ENCODE results near the gene PARP1. TPM values are rescaled to one million over a fixed set of nuclear protein-coding genes. Genes with fewer than 3 reads are reported as not detected.

The PARP1 gene
- 100 to 1,000 TPM in 6 of 8 experiments, 10 to 100 TPM in 2; 51.4 to 243 (median 118) TPM for total RNA-seq

DNA sequence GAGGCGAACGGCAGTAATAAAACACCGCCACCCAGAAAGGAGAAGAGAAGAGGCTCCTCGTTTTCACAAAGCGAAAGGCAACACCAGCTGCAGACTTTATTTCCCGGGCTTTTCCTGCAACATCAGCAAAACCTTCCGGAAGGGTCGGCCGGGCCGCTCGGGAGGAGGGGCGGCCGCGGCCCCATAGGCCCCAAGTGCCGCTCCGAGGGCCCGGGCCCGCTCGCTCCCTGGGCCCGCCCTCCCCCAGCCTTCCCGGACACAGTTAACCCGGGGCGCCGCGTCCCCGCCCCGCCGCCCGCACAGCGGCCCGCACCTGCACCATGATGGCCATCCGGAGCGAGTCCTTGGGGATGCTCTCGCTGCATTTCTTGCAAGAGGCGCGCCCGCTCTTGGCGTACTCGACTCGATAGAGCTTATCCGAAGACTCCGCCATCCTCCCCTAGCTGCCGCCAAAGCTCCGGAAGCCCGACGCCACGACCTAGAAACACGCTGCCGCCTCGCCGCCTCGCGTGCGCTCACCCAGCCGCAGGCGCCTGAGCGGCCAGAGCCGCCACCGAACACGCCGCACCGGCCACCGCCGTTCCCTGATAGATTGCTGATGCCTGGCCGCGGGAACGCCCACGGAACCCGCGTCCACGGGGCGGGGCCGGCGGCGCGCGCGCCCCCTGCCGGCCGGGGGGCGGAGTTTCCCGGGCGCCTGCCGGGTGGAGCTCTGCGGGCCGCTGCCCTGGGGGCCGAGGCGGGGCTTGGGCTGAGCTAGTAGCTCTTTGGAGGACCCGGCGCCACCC, at the start of gene PARP1:
Gene PARP1, minus strand, starts transcription at position 597 of the 788 bp plus-strand sequence. Its CDS starts 164 bp downstream, at position 433.
- H3K4me3 ChIP-seq, result peak within 1 kb of the TSS; percentile 53 to 73 (median 61)
- WGBS, 10 experiments, result 0 to 10% (median 0%) methylated on average over 2 to 28 of the region's 90 CpGs; no CpG with 5 or more reads in 4 of the 10 experiments
- H3K4me1 ChIP-seq (replicated peaks in 1 of 2), result peaks cover 38 to 42% of the 10 kb centered on the region in 2 donors
- peak within 1 kb of the TSS; percentile 59 to 66 for H3K27ac ChIP-seq
- in situ Hi-C loops (cut with MboI; ENCODE audit: low pct_unique_long_range_greater_than_20kb in 2 of 9, low sequenced_read_pairs in 9 of 9, unreplicated experiment in 9 of 9), result loop anchor here in 1 of 9 experiments (25.0 kb wide), 1 partner anchor 430 kb away; no protein-coding TSS in a partner anchor
- ATAC-seq (replicated peaks in 6 of 8), result peak; percentile 83 to 94 (median 92)

DNA sequence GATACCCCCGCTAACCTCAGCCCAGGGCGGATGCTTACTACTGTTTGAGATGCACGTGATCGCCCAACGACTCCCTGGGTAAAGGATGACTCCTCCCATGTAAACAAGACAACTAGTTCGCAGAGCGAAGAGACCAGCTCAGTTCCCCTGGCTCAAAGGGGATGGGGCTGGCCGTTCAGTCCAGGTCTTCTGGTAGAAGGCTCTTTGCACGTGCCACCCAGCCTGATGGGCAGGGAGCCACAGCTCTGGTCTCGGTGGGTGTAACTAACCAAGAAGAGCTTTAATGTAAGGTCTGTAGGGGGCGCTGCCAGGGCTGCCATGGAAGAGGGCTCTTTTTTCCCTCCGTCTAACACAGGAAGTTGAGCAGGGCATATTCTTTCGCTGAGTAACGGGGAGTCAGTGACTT, 49.4 kb upstream of the PARP1 start:
- H3K4me3 ChIP-seq, result no peak overlapping the region
- H3K27ac ChIP-seq, result no peak overlapping the region
- 41 to 95% (median 84%) methylated on average over 2 to 11 of the region's 14 CpGs; no CpG with 5 or more reads in 4 of the 10 experiments for WGBS, 10 experiments
- in situ Hi-C loops (cut with MboI; ENCODE audit: low pct_unique_long_range_greater_than_20kb in 2 of 9, low sequenced_read_pairs in 9 of 9, unreplicated experiment in 9 of 9), result no loop called here
- ATAC-seq (replicated peaks in 6 of 8), result no peak
- H3K4me1 ChIP-seq (replicated peaks in 1 of 2), result peaks cover 14 to 17% of the 10 kb centered on the region in 2 donors

GRCh38 chr1:226455843-226456242, 48.0 kb upstream of the PARP1 start:
- WGBS, 10 experiments, result 50 to 100% (median 90%) methylated on average over 1 to 10 of the region's 10 CpGs; no CpG with 5 or more reads in 2 of the 10 experiments

DNA sequence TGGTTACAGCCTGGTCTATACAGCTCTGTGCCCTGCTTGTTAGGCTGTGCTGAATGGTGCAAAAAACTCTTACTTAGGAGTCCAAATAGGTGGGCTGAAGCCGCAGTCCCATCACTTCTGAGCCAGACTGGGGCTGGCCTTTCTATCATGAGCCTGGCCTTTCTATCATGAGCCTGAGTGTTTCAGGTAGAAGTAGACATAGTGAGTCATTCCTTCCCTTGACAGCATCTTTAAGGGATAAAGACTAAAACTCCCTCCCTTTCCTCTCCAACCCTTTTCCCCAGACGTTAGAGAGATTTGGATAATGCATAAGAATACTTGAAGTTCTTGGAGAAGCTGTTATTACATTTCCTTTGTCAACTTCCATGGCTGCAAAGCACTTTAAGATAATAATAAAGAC, 46.5 kb upstream of the PARP1 start:
- Histone ChIP-seq H3K4me1 (replicated peaks in 1 of 2) (peaks cover 14 to 17% of the 10 kb centered on the region in 2 donors), H3K27ac (no peak overlapping the region), H3K4me3 (no peak overlapping the region)
- ATAC-seq (replicated peaks in 6 of 8), result no peak
- 10 to 67% (median 42%) methylated on average over 1 to 2 of the region's 2 CpGs; no CpG with 5 or more reads in 2 of the 10 experiments for WGBS, 10 experiments
- in situ Hi-C loops (cut with MboI; ENCODE audit: low pct_unique_long_range_greater_than_20kb in 2 of 9, low sequenced_read_pairs in 9 of 9, unreplicated experiment in 9 of 9), result no loop called here

More at GRCh38 chr1:226455843-226456242, 48.0 kb upstream of the PARP1 start:
- H3K4me3 ChIP-seq, result no peak overlapping the region
- in situ Hi-C loops (cut with MboI; ENCODE audit: low pct_unique_long_range_greater_than_20kb in 2 of 9, low sequenced_read_pairs in 9 of 9, unreplicated experiment in 9 of 9), result no loop called here
- peaks cover 14 to 17% of the 10 kb centered on the region in 2 donors for H3K4me1 ChIP-seq (replicated peaks in 1 of 2)
- H3K27ac ChIP-seq, result no peak overlapping the region
- no peak for ATAC-seq (replicated peaks in 6 of 8)

- H3K4me3 ChIP-seq, result no peak overlapping the region
- in situ Hi-C loops (cut with MboI; ENCODE audit: low pct_unique_long_range_greater_than_20kb in 2 of 9, low sequenced_read_pairs in 9 of 9, unreplicated experiment in 9 of 9), result no loop called here
- no peak overlapping the region for H3K27ac ChIP-seq
- peaks cover 14 to 17% of the 10 kb centered on the region in 2 donors for H3K4me1 ChIP-seq (replicated peaks in 1 of 2)
- ATAC-seq (replicated peaks in 6 of 8), result peak; percentile 24 to 73 (median 46)
- 34 to 100% (median 73%) methylated on average over 1 to 7 of the region's 7 CpGs; no CpG with 5 or more reads in 1 of the 10 experiments for WGBS, 10 experiments
Observed at GRCh38 chr1:226453015-226453704, 45.3 kb upstream of the PARP1 start.

DNA sequence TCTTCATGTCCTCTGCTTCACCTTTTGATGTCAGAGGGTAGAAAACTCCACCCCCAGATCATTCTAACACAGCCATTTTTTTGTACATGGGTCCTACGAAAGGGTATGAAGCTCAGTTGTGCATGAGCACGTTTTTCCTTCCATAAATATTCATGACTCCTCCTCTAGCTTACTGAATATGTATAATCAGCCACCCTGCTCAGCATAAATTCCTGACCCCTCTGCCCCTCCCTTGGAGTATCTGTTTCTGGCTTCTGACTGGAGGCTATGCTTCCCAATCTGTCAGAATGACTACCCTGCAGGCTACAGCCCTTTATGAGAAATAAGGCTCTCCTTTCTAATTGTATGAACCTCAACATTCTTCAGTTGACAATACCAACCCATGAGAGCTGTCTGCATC, 42.8 kb upstream of the PARP1 start:
- ATAC-seq (replicated peaks in 6 of 8), result peak in 6 of 8 experiments; percentile 34 to 96 (median 68)
- in situ Hi-C loops (cut with MboI; ENCODE audit: low pct_unique_long_range_greater_than_20kb in 2 of 9, low sequenced_read_pairs in 9 of 9, unreplicated experiment in 9 of 9), result no loop called here
- Histone ChIP-seq H3K27ac (no peak overlapping the region), H3K4me1 (replicated peaks in 1 of 2) (peaks cover 14% of the 10 kb centered on the region in 2 donors), H3K4me3 (no peak overlapping the region)
- 0 to 60% (median 43%) methylated on average over 1 to 2 of the region's 2 CpGs; no CpG with 5 or more reads in 5 of the 10 experiments for WGBS, 10 experiments

GRCh38 chr1:226449823-226450222, 41.9 kb upstream of the PARP1 start:
- Histone ChIP-seq H3K4me1 (replicated peaks in 1 of 2) (peaks cover 16 to 18% of the 10 kb centered on the region in 2 donors), H3K27ac (no peak overlapping the region), H3K4me3 (no peak overlapping the region)
- in situ Hi-C loops (cut with MboI; ENCODE audit: low pct_unique_long_range_greater_than_20kb in 2 of 9, low sequenced_read_pairs in 9 of 9, unreplicated experiment in 9 of 9), result no loop called here
- no peak for ATAC-seq (replicated peaks in 6 of 8)
- 25 to 100% (median 58%) methylated on average over 1 to 5 of the region's 5 CpGs; no CpG with 5 or more reads in 2 of the 10 experiments for WGBS, 10 experiments

GRCh38 chr1:226447932-226448665, 40.2 kb upstream of the PARP1 start:
- in situ Hi-C loops (cut with MboI; ENCODE audit: low pct_unique_long_range_greater_than_20kb in 2 of 9, low sequenced_read_pairs in 9 of 9, unreplicated experiment in 9 of 9), result no loop called here
- 23 to 100% (median 63%) methylated on average over 1 to 4 of the region's 4 CpGs; no CpG with 5 or more reads in 1 of the 10 experiments for WGBS, 10 experiments
- H3K4me1 ChIP-seq (replicated peaks in 1 of 2), result peaks cover 8% of the 10 kb centered on the region in 2 donors
- peak in 2 of 8 experiments; percentile 45 to 51 for ATAC-seq (replicated peaks in 6 of 8)
- no peak overlapping the region for H3K27ac ChIP-seq
- no peak overlapping the region for H3K4me3 ChIP-seq

- no peak overlapping the region for H3K27ac ChIP-seq
- 20 to 100% (median 91%) methylated on average over 1 to 2 of the region's 2 CpGs; no CpG with 5 or more reads in 2 of the 10 experiments for WGBS, 10 experiments
- H3K4me1 ChIP-seq (replicated peaks in 1 of 2), result peaks cover 4 to 6% of the 10 kb centered on the region in 2 donors
- no peak overlapping the region for H3K4me3 ChIP-seq
- in situ Hi-C loops (cut with MboI; ENCODE audit: low pct_unique_long_range_greater_than_20kb in 2 of 9, low sequenced_read_pairs in 9 of 9, unreplicated experiment in 9 of 9), result no loop called here
- no peak for ATAC-seq (replicated peaks in 6 of 8)
Observed at GRCh38 chr1:226446094-226446493, 38.2 kb upstream of the PARP1 start.

DNA sequence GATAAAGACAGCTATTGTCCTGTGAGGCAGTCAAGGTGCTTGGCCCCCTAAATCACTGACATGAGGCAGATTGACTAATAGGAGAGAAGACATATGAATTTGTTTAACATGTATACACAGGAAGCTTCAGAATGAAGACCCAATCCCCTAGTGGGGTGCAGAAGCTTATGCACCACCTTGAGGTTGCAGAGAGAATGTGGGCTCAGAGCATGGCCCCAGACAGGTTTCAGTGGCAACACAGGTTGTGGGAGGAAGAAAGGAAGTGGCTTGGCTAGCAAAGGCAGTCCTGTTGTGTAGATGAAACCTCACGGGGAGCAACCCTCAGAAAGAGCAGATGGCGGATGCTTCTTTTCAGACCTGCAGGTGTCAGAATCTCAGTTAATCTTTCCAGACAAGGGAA, 37.0 kb upstream of the PARP1 start:
- 71 to 83% (median 80%) methylated on average over 1 to 2 of the region's 2 CpGs; no CpG with 5 or more reads in 5 of the 10 experiments for WGBS, 10 experiments
- Histone ChIP-seq H3K27ac (no peak overlapping the region), H3K4me3 (no peak overlapping the region), H3K4me1 (replicated peaks in 1 of 2) (peaks cover 4 to 6% of the 10 kb centered on the region in 2 donors)
- in situ Hi-C loops (cut with MboI; ENCODE audit: low pct_unique_long_range_greater_than_20kb in 2 of 9, low sequenced_read_pairs in 9 of 9, unreplicated experiment in 9 of 9), result no loop called here
- no peak for ATAC-seq (replicated peaks in 6 of 8)

- Histone ChIP-seq H3K27ac (no peak overlapping the region), H3K4me1 (replicated peaks in 1 of 2) (peaks cover 4 to 6% of the 10 kb centered on the region in 2 donors), H3K4me3 (no peak overlapping the region)
- 20 to 92% (median 83%) methylated on average over 1 to 3 of the region's 3 CpGs for WGBS, 10 experiments
- ATAC-seq (replicated peaks in 6 of 8), result peak in 2 of 8 experiments; percentile 31 to 74
- in situ Hi-C loops (cut with MboI; ENCODE audit: low pct_unique_long_range_greater_than_20kb in 2 of 9, low sequenced_read_pairs in 9 of 9, unreplicated experiment in 9 of 9), result no loop called here
Observed at GRCh38 chr1:226443439-226443838, 35.5 kb upstream of the PARP1 start.

- peaks cover 4 to 6% of the 10 kb centered on the region in 2 donors for H3K4me1 ChIP-seq (replicated peaks in 1 of 2)
- in situ Hi-C loops (cut with MboI; ENCODE audit: low pct_unique_long_range_greater_than_20kb in 2 of 9, low sequenced_read_pairs in 9 of 9, unreplicated experiment in 9 of 9), result no loop called here
- 71 to 100% (median 78%) methylated on average over 1 to 6 of the region's 6 CpGs; no CpG with 5 or more reads in 3 of the 10 experiments for WGBS, 10 experiments
- ATAC-seq (replicated peaks in 6 of 8), result no peak
- H3K27ac ChIP-seq, result no peak overlapping the region
- no peak overlapping the region for H3K4me3 ChIP-seq
Observed at GRCh38 chr1:226443033-226443432, 35.1 kb upstream of the PARP1 start.

All from motor neuron (in vitro differentiated cells).